ENCODE data around the gene PDE4D.
"Not testable (repeated sequence)": the region's sequence is repeated elsewhere in the genome, so short reads cannot be mapped to it uniquely, and the experiment has no call there.

PDE4D gene

DNA sequence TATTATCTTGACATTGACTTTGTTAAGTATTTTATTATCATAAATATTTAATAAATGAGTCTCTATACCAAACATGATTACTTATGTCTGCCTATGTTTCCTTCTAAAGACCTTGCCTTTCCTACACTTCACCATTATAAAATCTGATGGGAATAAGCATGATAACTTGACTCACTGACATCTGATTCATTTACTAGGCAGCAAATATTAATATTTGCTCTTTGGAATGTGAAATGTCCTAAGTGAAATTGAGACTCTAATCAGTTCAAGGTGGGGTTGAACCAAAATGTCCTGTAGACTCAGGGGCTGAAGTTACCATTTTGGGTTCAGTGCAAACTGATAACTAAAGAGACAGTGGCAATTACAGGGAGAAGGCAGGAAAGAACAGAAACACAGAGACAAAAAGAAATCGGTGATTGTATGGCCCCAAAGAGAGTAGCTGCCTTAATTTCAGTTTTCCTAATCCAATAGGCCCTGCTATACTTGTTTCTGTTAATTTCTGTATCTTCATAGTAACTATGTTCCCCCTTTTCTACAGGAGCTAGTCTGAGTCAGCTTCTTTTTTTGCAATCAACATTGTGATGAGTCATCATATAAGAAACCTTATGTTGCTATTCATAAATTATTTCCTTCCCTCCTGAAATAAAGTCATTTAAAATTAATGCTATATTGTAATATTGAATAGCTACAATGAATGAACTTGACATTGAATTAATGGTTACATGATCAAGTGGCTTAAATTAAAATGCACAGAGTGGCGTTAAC is 296.8 kb downstream of the PDE4D start:
- peak; percentile 77 for DNase-seq (ENCODE audit: low read depth)
- TF ChIP-seq, protein P1, sequence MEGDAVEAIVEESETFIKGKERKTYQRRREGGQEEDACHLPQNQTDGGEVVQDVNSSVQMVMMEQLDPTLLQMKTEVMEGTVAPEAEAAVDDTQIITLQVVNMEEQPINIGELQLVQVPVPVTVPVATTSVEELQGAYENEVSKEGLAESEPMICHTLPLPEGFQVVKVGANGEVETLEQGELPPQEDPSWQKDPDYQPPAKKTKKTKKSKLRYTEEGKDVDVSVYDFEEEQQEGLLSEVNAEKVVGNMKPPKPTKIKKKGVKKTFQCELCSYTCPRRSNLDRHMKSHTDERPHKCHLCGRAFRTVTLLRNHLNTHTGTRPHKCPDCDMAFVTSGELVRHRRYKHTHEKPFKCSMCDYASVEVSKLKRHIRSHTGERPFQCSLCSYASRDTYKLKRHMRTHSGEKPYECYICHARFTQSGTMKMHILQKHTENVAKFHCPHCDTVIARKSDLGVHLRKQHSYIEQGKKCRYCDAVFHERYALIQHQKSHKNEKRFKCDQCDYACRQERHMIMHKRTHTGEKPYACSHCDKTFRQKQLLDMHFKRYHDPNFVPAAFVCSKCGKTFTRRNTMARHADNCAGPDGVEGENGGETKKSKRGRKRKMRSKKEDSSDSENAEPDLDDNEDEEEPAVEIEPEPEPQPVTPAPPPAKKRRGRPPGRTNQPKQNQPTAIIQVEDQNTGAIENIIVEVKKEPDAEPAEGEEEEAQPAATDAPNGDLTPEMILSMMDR (IDR thresholded peaks at IDR 0.05; ENCODE audit: insufficient read depth, low read depth, low read length, missing control alignments) = no peak
- no peak overlapping the region for H3K4me3 ChIP-seq (ENCODE audit: low read length)

DNA sequence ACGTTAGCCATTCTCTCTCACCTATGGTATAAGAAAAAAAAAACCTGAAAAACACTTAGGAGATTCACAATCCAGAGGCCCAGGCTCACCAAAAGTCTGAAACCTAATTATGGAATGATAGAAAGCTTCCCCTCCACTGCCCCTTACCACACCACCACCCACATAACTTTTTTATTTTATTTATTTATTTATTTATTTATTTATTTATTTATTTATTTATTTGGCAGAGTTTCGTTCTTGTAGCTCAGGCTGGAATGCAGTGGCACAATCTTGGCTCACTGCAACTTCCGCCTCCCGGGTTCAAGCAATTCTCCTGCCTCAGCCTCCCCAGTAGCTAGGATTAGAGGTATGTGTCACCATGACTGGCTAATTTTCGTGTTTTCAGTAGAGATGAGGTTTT is 299.4 kb downstream of the PDE4D start:
- not testable (repeated sequence) for H3K4me3 ChIP-seq (ENCODE audit: low read length); DNase-seq (ENCODE audit: low read depth)

DNA sequence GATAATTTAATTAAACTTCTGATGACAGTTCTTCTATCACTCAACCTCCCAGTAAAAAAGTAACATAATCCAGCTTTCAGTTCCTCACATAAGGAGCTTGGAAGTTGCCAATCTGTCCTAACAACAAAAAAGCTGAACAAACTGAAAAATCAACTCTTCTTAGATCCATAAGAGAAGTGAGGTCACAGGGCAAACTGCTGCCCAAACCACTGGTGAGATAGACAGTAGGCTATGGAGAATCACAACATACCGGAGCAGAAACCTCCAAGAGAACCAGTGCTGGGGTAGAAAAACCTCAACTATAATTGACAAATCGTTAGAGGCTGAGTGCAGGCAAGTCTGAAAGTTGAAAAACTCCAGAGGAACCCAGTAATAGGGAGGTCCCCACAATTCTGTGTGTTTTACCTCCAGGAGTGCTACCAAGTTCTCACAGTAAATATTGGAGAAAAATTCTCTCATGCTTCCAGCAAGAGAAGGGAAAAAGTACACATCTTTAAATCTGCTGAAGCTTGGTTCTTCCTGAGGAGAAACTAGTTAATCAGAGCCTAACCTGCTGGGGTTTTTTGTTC is 300.0 kb downstream of the PDE4D start:
- DNase-seq (ENCODE audit: low read depth) = no peak
- H3K4me3 ChIP-seq (ENCODE audit: low read length) = no peak overlapping the region
- TF ChIP-seq, protein P1 (IDR thresholded peaks at IDR 0.05; ENCODE audit: insufficient read depth, low read depth, low read length, missing control alignments) = no peak

DNA sequence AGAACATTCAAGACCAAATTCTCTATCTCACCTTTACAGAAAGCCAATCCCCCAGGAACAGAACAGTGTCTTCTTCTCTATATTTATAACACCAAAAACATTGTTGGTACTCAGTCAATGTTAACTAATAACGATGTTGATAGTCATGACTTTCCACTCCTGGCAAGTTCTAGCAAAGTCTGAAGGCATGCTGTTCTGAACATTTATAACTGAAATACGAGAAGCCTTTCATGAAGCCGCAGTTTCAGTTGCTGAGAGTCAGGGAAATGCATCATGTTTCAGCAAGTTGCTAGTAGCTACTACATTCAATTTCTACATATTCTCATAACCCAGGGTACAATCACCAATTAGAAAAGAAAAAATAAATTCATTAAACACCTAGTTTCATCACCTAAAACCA is 301.4 kb downstream of the PDE4D start:
- peak; percentile 96 for DNase-seq (ENCODE audit: low read depth)
- TF ChIP-seq, protein P1 (IDR thresholded peaks at IDR 0.05; ENCODE audit: insufficient read depth, low read depth, low read length, missing control alignments) = no peak
- H3K4me3 ChIP-seq (ENCODE audit: low read length) = no peak overlapping the region

DNA sequence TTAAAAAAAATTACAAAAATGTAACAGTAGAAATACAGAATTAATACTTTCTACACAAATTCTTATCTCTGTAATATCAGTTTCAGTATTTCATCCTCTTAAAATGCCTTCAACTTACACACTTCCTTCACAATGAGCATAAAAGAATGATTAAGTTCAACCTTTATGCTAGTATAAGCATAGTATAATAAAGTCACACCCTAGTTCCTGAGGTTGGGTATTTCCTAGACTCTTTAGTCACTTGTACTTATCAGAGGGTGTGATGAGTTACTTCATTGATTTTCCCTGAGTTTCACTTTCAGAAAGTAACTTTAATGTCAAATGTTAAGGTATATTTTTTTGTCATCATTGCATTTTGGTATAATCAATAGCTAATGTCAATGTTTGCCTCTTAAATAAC is 302.4 kb downstream of the PDE4D start:
- H3K4me3 ChIP-seq (ENCODE audit: low read length) = no peak overlapping the region
- DNase-seq (ENCODE audit: low read depth) = peak; percentile 79
- TF ChIP-seq, protein P1 (IDR thresholded peaks at IDR 0.05; ENCODE audit: insufficient read depth, low read depth, low read length, missing control alignments) = no peak

- no peak overlapping the region for H3K4me3 ChIP-seq (ENCODE audit: low read length)
- TF ChIP-seq, protein P1 (IDR thresholded peaks at IDR 0.05; ENCODE audit: insufficient read depth, low read depth, low read length, missing control alignments) = no peak
- peak; percentile 75 for DNase-seq (ENCODE audit: low read depth)
Measured at GRCh38 chr5:59588922-59589321, 304.6 kb downstream of the PDE4D start.

DNA sequence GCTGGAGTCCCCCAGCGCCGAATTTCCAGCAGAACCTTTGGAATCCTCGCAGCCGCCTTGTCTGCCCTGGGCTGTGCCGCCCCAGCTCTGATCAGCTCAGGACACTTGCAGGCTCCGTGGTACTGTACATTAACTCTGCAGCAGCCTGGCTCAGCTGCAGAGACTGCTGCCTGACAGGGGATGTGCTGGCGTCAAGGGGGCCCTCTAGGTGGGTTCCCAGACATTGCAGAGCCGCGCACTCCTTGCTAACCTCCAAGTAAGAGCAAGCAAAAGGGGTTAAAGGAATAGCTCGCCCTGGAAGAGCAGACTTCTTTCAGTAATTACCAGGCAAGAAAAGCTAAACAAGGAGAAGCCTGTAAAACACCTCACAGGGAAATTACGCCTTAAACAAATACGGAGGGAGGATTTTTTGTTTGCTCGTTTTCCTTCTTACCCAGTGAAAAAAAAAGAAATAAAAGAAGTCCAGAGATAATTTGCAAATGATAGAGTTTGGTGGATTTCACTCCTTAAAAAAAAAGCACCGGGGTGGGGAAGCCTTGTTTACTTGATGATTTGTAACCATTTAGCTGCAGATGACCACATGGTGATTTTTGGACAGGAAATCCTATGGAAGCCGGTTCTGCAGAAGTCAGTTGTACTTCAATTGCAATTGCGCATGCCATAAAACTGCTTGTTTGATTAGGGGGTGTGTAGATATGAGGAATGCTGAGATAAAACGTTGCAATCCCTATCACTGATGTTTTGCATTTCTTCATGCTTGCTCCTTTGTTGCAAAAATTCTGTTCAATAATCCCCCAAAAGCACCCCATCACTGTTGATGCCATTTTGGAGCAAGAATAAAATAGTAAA is 305.8 kb downstream of the PDE4D start:
- peak; percentile 51 for DNase-seq (ENCODE audit: low read depth)
- no peak overlapping the region for H3K4me3 ChIP-seq (ENCODE audit: low read length)
- TF ChIP-seq, protein P1 (IDR thresholded peaks at IDR 0.05; ENCODE audit: insufficient read depth, low read depth, low read length, missing control alignments) = no peak

Data from epithelial cell of esophagus (primary cell).